Lower lobe of right lung (tissue), 2 donors: ENCODE results near the gene ZSWIM3. TPM values are rescaled to one million over a fixed set of nuclear protein-coding genes. Genes with fewer than 3 reads are reported as not detected.

Experiments used
- ATAC-seq, 2 donors: fragments of 200-7000 bp; cut with Tn5 transposase; one replicate each; pipeline ENCODE4 v1.9.1; 2020 to 2022; ENCODE audit warnings: mild to moderate bottlenecking in 2 of 2, moderate library complexity in 2 of 2
- DNase-seq: peaks from one replicate; pipeline ENCODE4 v3.0.0-alpha.2; 2020
- H3K27ac ChIP-seq: fragments of 200-600 bp; one replicate; pipeline ENCODE4 v1.8.0; 2022
- H3K27me3 ChIP-seq: fragments of 200-600 bp; one replicate; pipeline ENCODE4 v1.8.0; 2022; ENCODE audit warnings: low read depth
- H3K36me3 ChIP-seq: fragments of 200-600 bp; one replicate; pipeline ENCODE4 v1.8.0; 2022; ENCODE audit warnings: mild to moderate bottlenecking
- H3K4me1 ChIP-seq: fragments of 200-600 bp; one replicate; pipeline ENCODE4 v1.8.0; 2022
- H3K4me3 ChIP-seq: fragments of 200-600 bp; one replicate; pipeline ENCODE4 v1.8.0; 2022; ENCODE audit warnings: mild to moderate bottlenecking
- H3K9me3 ChIP-seq: fragments of 200-600 bp; one replicate; pipeline ENCODE4 v1.8.0; 2022
- CTCF ChIP-seq: fragments of 200-600 bp; IDR thresholded peaks from one replicate; pipeline ENCODE4 v1.8.0; 2022; ENCODE audit warnings: antibody characterized with exemption, mild to moderate bottlenecking
- intact Hi-C: fragments of 100-400 bp; cut with DNase I; formaldehyde crosslinking; loops from one replicate; pipeline ENCODE4 v1.11.0; 2022
- total RNA-seq: library from RNA; stranded (reverse); fragmentation: NEBNext Ultra II Directional; extraction: Animal tissue kit (Norgen Biotek cat#: 25700); gene quantifications from one replicate; pipeline ENCODE4 v1.2.1, GENCODE V29; 2021
- donor health status: DM: no; HTN: yes; CAD: no; lungs with severe emphysema.

The ZSWIM3 gene
- total RNA-seq, 1 donor from 2014 or later = 3.0 TPM

GRCh38 chr20:45904583-45905504, 47.4 kb downstream of the ZSWIM3 start:
- H3K27ac ChIP-seq = no peak overlapping the region
- intact Hi-C loops = no loop called here
- peaks cover 3% of the 10 kb centered on the region for H3K4me1 ChIP-seq
- no peaks in the 10 kb centered on the region for H3K27me3 ChIP-seq
- ATAC-seq (no peak), DNase-seq (no peak)
- no peak overlapping the region for H3K4me3 ChIP-seq
- H3K36me3 ChIP-seq = peaks cover 55% of the 10 kb centered on the region
- no peak for TF ChIP-seq CTCF
- H3K9me3 ChIP-seq = no peaks in the 10 kb centered on the region

GRCh38 chr20:45905505-45906079, 48.2 kb downstream of the ZSWIM3 start:
- peaks cover 9% of the 10 kb centered on the region for H3K4me1 ChIP-seq
- peaks cover 47% of the 10 kb centered on the region for H3K36me3 ChIP-seq
- no peak overlapping the region for H3K4me3 ChIP-seq
- no peak for TF ChIP-seq CTCF
- no peaks in the 10 kb centered on the region for H3K9me3 ChIP-seq
- H3K27me3 ChIP-seq = no peaks in the 10 kb centered on the region
- intact Hi-C loops = no loop called here
- ATAC-seq = no peak
- H3K27ac ChIP-seq = no peak overlapping the region
- DNase-seq = no peak

- H3K27ac ChIP-seq = no peak overlapping the region
- no peaks in the 10 kb centered on the region for H3K9me3 ChIP-seq
- no peak overlapping the region for H3K4me3 ChIP-seq
- peaks cover 25% of the 10 kb centered on the region for H3K4me1 ChIP-seq
- intact Hi-C loops = no loop called here
- no peak for TF ChIP-seq CTCF
- no peak for DNase-seq
- H3K36me3 ChIP-seq = peaks cover 29% of the 10 kb centered on the region
- ATAC-seq = no peak
- H3K27me3 ChIP-seq = peaks cover under 1% of the 10 kb centered on the region
Measured at GRCh38 chr20:45907219-45907948, 50.0 kb downstream of the ZSWIM3 start.

- intact Hi-C loops = no loop called here
- no peak for TF ChIP-seq CTCF
- H3K36me3 ChIP-seq = peaks cover 24% of the 10 kb centered on the region
- H3K27ac ChIP-seq = no peak overlapping the region
- peaks cover 30% of the 10 kb centered on the region for H3K4me1 ChIP-seq
- DNase-seq (no peak), ATAC-seq (no peak)
- peaks cover 4% of the 10 kb centered on the region for H3K27me3 ChIP-seq
- H3K4me3 ChIP-seq = no peak overlapping the region
- no peaks in the 10 kb centered on the region for H3K9me3 ChIP-seq
Measured at GRCh38 chr20:45908084-45908483, 50.7 kb downstream of the ZSWIM3 start.

- H3K27ac ChIP-seq = no peak overlapping the region
- no peak for TF ChIP-seq CTCF
- H3K4me3 ChIP-seq = no peak overlapping the region
- peaks cover 4% of the 10 kb centered on the region for H3K27me3 ChIP-seq
- peaks cover 13% of the 10 kb centered on the region for H3K36me3 ChIP-seq
- intact Hi-C loops = no loop called here
- DNase-seq = no peak
- H3K9me3 ChIP-seq = no peaks in the 10 kb centered on the region
- peaks cover 30% of the 10 kb centered on the region for H3K4me1 ChIP-seq
- no peak for ATAC-seq
Measured at GRCh38 chr20:45909336-45909808, 52.0 kb downstream of the ZSWIM3 start.
